GM08714 (cell line): ENCODE measurements around the gene CAPN10.

ENCODE experiments used
- H3K4me3 ChIP-seq: fragments of 200-500 bp; sonication (Bioruptor generic); 2 replicates; pipeline ENCODE4 v1.5.1; 2014; ENCODE audit warnings: mild to moderate bottlenecking, low read length, inconsistent platforms
- ZNF274 ChIP-seq: IDR thresholded peaks from 2 replicates; pipeline ENCODE4 v1.6.1; 2012; ENCODE audit warnings: mild to moderate bottlenecking, low read depth, low read length

Gene CAPN10

GRCh38 chr2:240567872-240568677, 18.5 kb upstream of the CAPN10 start, which contains the start of gene RNPEPL1:
Gene RNPEPL1, plus strand, starts transcription at chr2:240568484. Its CDS starts 103 bp downstream, at chr2:240568587.
- H3K4me3 ChIP-seq: peak within 1 kb of the TSS; percentile 77; the same call in 1 of the 2 replicates
- no peak for TF ChIP-seq ZNF274

GRCh38 chr2:240568678-240569522, 17.6 kb upstream of the CAPN10 start:
- peak overlapping the region; percentile 77; the same call in 1 of the 2 replicates for H3K4me3 ChIP-seq
- TF ChIP-seq ZNF274: no peak

- TF ChIP-seq ZNF274: no peak
- peak overlapping the region; percentile 77; the same call in 1 of the 2 replicates for H3K4me3 ChIP-seq
Observed at GRCh38 chr2:240569523-240569997, 17.0 kb upstream of the CAPN10 start.

GRCh38 chr2:240569998-240570530, 16.5 kb upstream of the CAPN10 start:
- peak overlapping the region; percentile 77; the same call in 1 of the 2 replicates for H3K4me3 ChIP-seq

GRCh38 chr2:240570531-240571313, 15.8 kb upstream of the CAPN10 start:
- no peak for TF ChIP-seq ZNF274
- H3K4me3 ChIP-seq: no peak overlapping the region

More at GRCh38 chr2:240569998-240570530, 16.5 kb upstream of the CAPN10 start:
- TF ChIP-seq ZNF274: no peak

DNA sequence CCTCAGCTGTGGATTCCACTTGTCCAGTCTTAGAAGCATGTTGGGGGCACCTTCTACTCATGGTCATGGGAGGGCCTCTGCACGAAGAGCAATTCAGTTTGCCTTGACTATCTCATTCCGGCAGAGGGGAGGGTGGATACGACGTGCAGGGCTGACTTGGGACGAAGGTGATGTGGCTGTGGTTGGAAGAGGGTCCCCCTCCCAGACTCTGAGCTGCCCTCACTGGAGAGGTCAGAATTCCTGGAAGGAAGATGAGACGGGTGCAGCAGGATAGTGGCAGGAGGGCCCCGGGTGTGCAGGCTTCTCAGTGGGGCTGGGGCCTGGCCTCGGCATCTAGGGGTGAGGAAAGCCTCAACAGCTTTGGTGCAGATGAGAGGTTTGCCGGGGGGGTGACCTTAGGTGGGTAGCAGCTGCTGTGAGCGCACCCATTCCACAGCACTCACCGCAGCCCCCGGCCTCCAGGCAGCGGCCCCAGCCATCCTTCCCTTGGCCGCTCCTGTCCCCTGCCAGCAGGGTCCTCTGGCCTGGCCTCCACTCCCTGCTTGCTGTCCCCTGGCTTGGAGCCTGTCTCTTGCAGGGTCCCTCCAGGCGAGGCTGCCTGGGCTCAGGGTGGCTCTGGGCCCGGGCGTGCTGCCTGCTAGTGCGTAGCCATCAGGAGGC, 15.1 kb upstream of the CAPN10 start:
- H3K4me3 ChIP-seq: no peak overlapping the region
- TF ChIP-seq ZNF274: no peak

DNA sequence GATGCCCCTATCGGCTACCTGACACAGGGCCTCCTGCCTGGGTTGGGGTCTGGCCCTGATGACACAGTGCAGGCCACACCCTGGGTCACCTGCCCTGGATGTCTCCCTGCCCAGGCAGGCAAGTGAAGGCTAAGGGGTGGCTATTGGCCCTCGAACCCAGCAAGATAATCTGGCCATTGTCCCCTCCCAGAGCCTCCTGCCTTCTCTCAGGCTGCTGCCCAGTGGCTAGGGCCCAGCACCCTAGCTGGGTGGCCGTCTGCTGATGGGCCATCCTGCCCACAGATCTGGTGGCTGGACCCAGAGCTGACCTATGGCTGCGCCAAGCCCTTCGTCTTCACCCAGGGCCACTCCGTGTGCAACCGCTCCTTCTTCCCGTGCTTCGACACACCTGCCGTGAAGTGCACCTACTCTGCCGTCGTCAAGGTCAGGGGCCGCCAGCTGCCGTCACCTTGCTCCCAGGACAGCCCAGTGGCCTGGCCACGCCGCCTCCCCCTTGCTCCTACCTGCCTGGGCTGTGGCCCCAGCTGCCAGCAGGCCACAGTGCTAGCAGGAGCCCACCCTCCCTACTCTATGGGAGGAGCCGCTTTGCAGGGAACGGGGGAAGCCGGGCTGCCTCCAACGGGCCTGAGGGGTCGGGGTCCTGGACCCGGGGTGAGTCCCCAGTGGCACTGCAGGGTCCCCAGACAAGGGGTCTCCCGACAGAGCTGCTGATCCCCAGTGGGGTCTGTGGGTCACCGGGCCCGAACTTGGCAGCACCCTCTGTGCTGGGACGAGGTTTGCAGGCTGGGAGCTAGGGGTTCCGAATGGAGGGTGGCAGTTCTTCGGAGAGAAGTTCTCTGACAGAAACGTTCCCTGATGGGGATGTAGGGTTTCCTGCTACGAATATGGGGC, 14.1 kb upstream of the CAPN10 start:
- TF ChIP-seq ZNF274: no peak
- no peak overlapping the region for H3K4me3 ChIP-seq

GRCh38 chr2:240573071-240573515, 13.4 kb upstream of the CAPN10 start:
- no peak for TF ChIP-seq ZNF274
- H3K4me3 ChIP-seq: no peak overlapping the region

GRCh38 chr2:240573516-240574385, 12.8 kb upstream of the CAPN10 start:
- no peak overlapping the region for H3K4me3 ChIP-seq
- no peak for TF ChIP-seq ZNF274

- no peak overlapping the region for H3K4me3 ChIP-seq
- TF ChIP-seq ZNF274: no peak
Observed at GRCh38 chr2:240574386-240575100, 12.0 kb upstream of the CAPN10 start.
